GM18519 (cell line): Measurements from ENCODE around the gene AP2B1.

Experiments used
- ATAC-seq: cut with Tn5 transposase; IDR thresholded peaks from one replicate; pipeline ENCODE4 v1.9.1; 2021; ENCODE audit warnings: mild to moderate bottlenecking, moderate library complexity; ENCODE audit not compliant: unreplicated experiment, low FRiP score

AP2B1 gene

DNA sequence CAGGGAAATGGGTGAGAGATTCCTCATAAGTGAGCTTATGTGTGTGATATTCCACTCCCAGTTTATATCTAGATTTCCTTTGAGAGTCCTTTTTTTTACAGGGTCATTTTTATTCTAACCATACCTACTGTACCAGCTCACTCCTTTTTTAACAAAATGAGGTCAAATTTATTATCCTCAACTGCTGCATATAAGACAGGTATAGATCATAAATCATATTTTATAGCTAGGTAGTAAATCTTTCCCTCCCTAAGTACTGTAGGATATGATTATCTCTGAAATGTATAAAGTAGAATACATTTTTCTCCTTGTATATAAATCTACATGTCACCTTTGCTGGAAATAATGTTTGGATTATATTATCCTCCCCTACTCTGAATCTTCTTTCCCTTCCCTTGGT, 31.5 kb downstream of the AP2B1 start:
- no peak for ATAC-seq

DNA sequence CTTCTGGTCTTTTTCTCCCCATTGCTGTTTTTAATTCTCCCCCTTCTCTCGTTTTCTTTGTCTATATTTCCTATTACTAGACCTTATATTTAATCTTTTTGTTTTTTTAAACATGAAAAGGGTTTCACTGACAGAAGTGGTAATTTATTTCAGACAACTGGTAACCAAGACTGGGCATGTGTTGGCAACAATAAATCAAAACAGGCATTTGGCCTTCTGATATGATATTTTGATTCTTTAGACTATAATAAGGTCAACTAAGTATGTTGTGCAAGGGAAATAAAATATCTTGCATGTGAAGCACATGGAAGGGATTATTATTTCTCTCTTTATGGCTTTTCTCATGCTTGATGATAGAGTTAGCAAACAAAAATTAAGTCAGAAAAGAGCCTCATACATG, 34.6 kb downstream of the AP2B1 start:
- no peak for ATAC-seq

DNA sequence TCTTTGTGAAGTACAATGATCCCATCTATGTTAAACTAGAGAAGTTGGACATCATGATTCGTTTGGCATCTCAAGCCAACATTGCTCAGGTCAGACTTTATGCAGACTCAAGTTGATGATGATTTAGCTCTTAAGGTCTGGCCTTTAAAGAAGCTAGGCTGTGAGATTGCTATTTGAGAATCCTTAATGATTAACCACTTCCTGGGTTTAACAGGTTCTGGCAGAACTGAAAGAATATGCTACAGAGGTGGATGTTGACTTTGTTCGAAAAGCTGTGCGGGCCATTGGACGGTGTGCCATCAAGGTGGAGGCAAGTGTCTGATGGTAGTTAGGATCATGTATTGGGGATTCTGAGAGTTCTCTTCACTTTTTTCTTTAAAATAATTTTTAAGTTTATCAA, 40.3 kb downstream of the AP2B1 start:
- no peak for ATAC-seq

DNA sequence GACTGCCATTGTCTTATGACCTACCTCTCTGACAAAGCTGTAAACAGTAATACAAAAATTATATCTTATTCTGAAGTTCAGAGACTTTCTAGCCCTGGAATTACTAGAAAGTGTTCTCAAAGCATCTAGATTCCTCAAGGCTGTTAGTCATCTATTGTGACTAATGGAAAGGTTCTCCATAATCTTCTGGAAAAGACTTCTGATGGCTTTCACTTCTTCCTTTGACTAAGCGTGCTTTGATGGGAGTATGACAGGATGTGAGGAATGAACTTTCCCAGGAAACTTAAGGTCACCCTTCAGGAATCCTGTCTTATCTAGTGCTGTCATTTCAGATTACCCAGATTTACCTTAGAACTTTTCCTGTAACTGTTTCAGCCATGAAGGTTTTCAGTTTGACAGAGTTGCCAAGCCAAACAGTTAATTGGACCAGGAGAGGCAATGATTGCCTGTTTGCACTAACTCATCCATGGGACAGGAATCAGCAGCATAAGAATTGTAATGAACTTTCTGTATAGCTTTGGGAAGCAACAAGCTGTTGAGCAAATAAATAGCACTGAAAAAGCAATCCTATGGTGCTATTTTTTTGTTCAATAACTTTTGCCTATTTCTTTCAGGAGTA, 43.5 kb downstream of the AP2B1 start:
- no peak for ATAC-seq

GRCh38 chr17:35641032-35641431, 53.9 kb downstream of the AP2B1 start:
- ATAC-seq, result no peak

- ATAC-seq, result no peak
These were observed 58.8 kb downstream of the AP2B1 start for GRCh38 chr17:35645923-35646322.

GRCh38 chr17:35651467-35651866, 64.3 kb downstream of the AP2B1 start:
- no peak for ATAC-seq

- no peak for ATAC-seq
These were observed 66.7 kb downstream of the AP2B1 start for GRCh38 chr17:35653619-35654361.

- no peak for ATAC-seq
These were observed 68.2 kb downstream of the AP2B1 start for GRCh38 chr17:35655303-35655702.

- ATAC-seq, result no peak
These were observed 73.8 kb downstream of the AP2B1 start for GRCh38 chr17:35660902-35661301.

- no peak for ATAC-seq
These were observed 77.6 kb downstream of the AP2B1 start for GRCh38 chr17:35664685-35665084.

DNA sequence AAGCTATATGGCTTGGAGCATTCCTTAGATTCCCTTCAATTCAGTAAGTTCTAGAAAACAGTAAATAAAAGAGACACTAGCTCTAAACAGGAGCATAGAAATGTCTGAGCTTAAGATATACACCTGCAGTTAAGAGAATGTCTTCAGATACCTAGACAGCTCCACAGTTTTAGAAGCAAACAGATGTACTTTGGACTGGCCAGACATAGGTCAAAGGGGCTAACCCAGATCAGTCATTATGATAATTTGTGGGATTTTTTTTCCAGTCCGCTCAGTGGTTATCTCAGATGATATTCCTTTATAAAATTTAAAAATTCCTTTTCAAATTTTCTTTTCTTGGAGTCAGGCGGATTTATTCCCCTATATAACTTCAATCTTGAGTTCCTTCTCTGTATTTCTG, 78.5 kb downstream of the AP2B1 start:
- ATAC-seq, result no peak

DNA sequence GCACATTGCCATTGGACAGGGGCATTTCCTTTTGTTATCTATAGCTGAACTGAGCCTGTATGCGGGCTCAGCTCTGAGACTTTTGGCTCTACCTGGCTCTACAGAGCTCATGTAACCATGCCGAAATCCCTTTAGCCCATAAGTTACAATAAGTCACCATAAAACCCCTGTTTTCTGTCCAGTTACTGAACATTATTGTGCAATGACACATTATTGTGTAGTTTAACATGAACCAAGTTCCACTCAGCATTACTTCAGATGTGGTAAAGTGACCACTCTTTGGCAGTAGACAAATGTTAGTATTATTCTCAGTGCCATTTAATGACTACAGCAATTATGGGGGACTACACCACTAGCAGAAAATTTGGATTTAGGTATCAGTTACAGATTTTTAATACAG, 78.9 kb downstream of the AP2B1 start:
- no peak for ATAC-seq

- ATAC-seq, result no peak
These were observed 79.9 kb downstream of the AP2B1 start for GRCh38 chr17:35666967-35667532.

DNA sequence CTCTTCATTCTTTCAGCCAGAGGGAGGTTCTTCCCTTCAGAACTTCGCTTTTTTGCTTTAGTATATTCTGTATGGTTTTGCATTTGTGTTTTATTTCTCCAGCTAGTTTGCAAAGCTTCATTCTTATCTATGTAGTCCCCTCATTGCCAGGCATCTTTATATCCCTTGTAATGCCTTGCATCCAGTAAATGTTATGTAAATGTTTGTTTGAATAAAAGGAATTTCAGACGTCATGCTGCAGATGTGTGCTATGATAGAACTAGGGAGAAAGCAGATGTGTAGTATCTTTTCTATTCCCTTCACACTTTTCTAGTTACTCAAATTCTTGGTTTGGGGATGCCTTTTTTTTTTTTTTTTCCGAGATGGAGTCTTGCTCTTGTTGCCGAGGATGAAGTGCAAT, 81.7 kb downstream of the AP2B1 start:
- ATAC-seq, result no peak

DNA sequence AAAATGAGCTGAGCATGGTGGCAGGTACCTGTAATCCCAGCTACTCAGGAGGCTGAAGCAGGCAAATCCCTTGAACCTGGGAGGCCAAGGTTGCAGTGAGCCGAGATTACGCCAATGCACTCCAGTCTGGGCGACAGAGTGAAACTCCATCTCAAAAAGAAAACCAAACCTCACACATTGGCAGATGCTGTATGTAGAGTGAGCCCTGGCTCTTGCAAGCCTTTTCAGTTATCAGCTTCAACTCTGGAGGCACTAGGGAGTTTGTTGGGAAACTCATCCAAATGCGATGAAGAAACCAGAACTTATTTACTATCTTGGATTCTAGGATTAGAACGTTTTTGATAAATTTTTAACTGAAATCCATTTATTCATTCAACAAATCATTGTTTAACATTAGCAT, 87.4 kb downstream of the AP2B1 start:
- ATAC-seq, result no peak

DNA sequence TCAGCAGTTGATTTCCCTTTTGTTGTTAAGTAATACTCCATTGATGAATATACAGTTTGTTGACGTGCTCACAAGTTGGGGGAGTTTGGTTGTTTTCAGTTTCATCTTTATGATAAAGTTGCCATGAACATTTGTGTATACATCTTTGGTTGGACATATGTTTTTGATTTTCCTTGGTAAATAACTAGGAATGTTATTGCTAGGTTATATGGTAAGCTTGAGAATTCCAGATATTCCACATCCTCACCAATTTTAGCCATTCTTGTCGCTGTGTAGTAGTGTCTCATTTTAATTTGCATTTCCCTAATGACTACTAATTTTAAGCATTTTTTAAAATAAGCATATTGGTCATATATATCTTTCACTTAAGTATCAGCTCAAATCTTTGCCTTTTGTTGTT, 89.3 kb downstream of the AP2B1 start:
- ATAC-seq, result no peak

- no peak for ATAC-seq
These were observed 92.0 kb downstream of the AP2B1 start for GRCh38 chr17:35679007-35679682.

DNA sequence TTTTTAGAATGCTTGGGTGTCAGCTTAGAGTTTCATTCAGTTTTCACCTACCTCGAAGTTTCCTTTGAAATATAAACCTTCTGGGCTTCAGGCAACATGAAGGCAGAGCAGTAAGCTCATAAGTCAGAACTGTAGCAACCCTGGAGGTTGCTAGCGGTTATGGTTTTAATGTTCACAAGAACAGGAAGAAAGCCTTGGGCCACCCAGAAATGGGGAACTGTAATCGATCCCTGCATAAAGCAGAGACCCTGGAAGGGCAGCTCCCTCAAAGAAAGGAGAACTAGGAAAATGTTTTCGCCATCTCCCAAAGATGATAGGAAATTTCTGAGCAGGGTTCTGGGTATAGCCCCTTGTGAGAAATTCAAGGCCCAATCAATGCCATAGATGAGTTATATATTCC, 96.5 kb downstream of the AP2B1 start:
- no peak for ATAC-seq

- ATAC-seq, result no peak
These were observed 97.1 kb downstream of the AP2B1 start for GRCh38 chr17:35684055-35684802.
